ENCODE data around the gene MX2. TPM values are rescaled to one million over a fixed set of nuclear protein-coding genes. Genes with fewer than 3 reads are reported as not detected.

MX2 gene
- total and polyA plus RNA-seq, 2 experiments from 2014 or later: 5.4 to 9.2 TPM

DNA sequence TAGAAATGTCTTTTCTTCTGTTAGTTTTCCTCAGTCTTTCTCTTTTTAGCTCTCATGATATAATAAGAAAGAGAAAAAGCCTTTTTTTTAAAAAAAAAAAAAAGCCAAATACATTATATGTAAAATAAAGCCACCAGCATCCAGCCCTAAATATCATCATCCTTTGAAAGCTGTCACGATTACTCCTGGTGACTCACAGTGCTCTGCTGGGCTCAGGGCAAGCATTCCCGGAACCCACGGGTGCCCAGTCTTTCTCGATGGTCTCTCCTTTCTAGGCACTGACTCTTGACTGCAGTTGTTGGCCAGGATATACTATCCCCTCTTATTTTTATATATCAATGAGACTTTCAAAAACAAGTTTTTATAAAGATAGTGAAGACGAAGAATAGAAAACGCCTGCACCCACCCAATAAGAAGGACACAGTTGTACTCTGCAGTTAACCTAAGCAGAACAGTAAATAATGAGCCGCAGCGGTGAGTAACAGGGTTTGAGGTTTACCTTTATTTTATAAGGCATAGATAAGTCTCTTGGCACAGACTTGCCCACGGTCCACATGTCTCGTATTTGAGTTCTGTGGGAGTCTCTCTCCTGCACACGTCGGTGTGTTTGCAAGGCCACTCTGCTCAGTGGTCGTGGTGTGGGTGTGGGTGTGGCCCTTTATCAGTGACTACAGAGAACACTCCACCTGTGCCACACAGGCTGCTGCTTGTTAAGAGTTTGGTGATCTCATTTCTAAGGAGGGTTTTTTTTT lies 15.7 kb upstream of the MX2 start (continued):
- TF ChIP-seq ZNF331 (CRISPR knock-in tag; IDR thresholded peaks at IDR 0.05; ENCODE audit: low read depth): no peak
- TF ChIP-seq, protein P1, sequence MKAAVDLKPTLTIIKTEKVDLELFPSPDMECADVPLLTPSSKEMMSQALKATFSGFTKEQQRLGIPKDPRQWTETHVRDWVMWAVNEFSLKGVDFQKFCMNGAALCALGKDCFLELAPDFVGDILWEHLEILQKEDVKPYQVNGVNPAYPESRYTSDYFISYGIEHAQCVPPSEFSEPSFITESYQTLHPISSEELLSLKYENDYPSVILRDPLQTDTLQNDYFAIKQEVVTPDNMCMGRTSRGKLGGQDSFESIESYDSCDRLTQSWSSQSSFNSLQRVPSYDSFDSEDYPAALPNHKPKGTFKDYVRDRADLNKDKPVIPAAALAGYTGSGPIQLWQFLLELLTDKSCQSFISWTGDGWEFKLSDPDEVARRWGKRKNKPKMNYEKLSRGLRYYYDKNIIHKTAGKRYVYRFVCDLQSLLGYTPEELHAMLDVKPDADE (IDR thresholded peaks at IDR 0.05): no peak
- TF ChIP-seq EZH2 (IDR thresholded peaks at IDR 0.05; ENCODE audit: low read depth, unreplicated experiment): no peak
- TF ChIP-seq NANOG (IDR thresholded peaks at IDR 0.05; ENCODE audit: borderline replicate concordance): no peak
- no peak for TF ChIP-seq CREB1 (CRISPR knock-in tag; IDR thresholded peaks at IDR 0.05; ENCODE audit: low read depth)
- TF ChIP-seq, protein P2, sequence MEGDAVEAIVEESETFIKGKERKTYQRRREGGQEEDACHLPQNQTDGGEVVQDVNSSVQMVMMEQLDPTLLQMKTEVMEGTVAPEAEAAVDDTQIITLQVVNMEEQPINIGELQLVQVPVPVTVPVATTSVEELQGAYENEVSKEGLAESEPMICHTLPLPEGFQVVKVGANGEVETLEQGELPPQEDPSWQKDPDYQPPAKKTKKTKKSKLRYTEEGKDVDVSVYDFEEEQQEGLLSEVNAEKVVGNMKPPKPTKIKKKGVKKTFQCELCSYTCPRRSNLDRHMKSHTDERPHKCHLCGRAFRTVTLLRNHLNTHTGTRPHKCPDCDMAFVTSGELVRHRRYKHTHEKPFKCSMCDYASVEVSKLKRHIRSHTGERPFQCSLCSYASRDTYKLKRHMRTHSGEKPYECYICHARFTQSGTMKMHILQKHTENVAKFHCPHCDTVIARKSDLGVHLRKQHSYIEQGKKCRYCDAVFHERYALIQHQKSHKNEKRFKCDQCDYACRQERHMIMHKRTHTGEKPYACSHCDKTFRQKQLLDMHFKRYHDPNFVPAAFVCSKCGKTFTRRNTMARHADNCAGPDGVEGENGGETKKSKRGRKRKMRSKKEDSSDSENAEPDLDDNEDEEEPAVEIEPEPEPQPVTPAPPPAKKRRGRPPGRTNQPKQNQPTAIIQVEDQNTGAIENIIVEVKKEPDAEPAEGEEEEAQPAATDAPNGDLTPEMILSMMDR (conservative IDR thresholded peaks at IDR 0.05; ENCODE audit: low read depth in 2 of 2): no peak
- TF ChIP-seq STAT1 (IDR thresholded peaks at IDR 0.05; ENCODE audit: unreplicated experiment): no peak
- no peak for TF ChIP-seq ZNF114 (CRISPR knock-in tag; IDR thresholded peaks at IDR 0.05)

- no peak for DNase-seq (ENCODE audit: low spot score)
- Histone ChIP-seq H3K4me2 (no peak overlapping the region), H3K27me3 (ENCODE audit: insufficient read depth) (no peaks in the 10 kb centered on the region), H2AFZ (no peak overlapping the region), H3F3A (replicated peaks; ENCODE audit: low read depth) (no peaks in the 10 kb centered on the region), H3K4me3 (no peak overlapping the region), H3K79me2 (replicated peaks; ENCODE audit: insufficient read depth) (no peaks in the 10 kb centered on the region), H3K36me3 (ENCODE audit: insufficient read depth) (no peaks in the 10 kb centered on the region; the same call in 1 of the 2 replicates), H3K4me1 (ENCODE audit: insufficient read depth) (no peaks in the 10 kb centered on the region), H3K27ac (ENCODE audit: low read depth) (no peak overlapping the region), H4K20me1 (replicated peaks; ENCODE audit: insufficient read depth) (no peaks in the 10 kb centered on the region; the same call in 1 of the 2 replicates), H3K9me2 (ENCODE audit: insufficient read depth) (no peaks in the 10 kb centered on the region)
- H3K4me1 Mint-ChIP-seq: no peaks in the 10 kb centered on the region
- H3K27ac Mint-ChIP-seq: no peak overlapping the region
- peaks cover 5% of the 10 kb centered on the region for H3K27me3 Mint-ChIP-seq (ENCODE audit: insufficient read depth, low read depth, poor library complexity)
- no peak overlapping the region for H3K4me3 Mint-ChIP-seq
- peaks cover 5% of the 10 kb centered on the region; the same call in 2 of the 3 replicates for H3K36me3 Mint-ChIP-seq (ENCODE audit: low read depth)
- ATAC-seq: no peak
- peaks cover 11% of the 10 kb centered on the region; the same call in 2 of the 3 replicates for H3K9me3 Mint-ChIP-seq
- TF ChIP-seq POLR2AphosphoS5 (IDR thresholded peaks at IDR 0.05; ENCODE audit: low read depth) (no peak), NANOG (IDR thresholded peaks at IDR 0.05; ENCODE audit: borderline replicate concordance) (no peak), CREB1 (CRISPR knock-in tag; IDR thresholded peaks at IDR 0.05; ENCODE audit: low read depth) (no peak)
- TF ChIP-seq, protein P1 (IDR thresholded peaks at IDR 0.05): no peak
- TF ChIP-seq, protein P3, sequence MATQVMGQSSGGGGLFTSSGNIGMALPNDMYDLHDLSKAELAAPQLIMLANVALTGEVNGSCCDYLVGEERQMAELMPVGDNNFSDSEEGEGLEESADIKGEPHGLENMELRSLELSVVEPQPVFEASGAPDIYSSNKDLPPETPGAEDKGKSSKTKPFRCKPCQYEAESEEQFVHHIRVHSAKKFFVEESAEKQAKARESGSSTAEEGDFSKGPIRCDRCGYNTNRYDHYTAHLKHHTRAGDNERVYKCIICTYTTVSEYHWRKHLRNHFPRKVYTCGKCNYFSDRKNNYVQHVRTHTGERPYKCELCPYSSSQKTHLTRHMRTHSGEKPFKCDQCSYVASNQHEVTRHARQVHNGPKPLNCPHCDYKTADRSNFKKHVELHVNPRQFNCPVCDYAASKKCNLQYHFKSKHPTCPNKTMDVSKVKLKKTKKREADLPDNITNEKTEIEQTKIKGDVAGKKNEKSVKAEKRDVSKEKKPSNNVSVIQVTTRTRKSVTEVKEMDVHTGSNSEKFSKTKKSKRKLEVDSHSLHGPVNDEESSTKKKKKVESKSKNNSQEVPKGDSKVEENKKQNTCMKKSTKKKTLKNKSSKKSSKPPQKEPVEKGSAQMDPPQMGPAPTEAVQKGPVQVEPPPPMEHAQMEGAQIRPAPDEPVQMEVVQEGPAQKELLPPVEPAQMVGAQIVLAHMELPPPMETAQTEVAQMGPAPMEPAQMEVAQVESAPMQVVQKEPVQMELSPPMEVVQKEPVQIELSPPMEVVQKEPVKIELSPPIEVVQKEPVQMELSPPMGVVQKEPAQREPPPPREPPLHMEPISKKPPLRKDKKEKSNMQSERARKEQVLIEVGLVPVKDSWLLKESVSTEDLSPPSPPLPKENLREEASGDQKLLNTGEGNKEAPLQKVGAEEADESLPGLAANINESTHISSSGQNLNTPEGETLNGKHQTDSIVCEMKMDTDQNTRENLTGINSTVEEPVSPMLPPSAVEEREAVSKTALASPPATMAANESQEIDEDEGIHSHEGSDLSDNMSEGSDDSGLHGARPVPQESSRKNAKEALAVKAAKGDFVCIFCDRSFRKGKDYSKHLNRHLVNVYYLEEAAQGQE (IDR thresholded peaks at IDR 0.05; ENCODE audit: unreplicated experiment): no peak
These were observed 15.1 kb upstream of the MX2 start for GRCh38 chr21:41346758-41347157.
